ENCODE measurements around the gene FAM131C.

Gene FAM131C

GRCh38 chr1:16118706-16119105 lies 45.3 kb upstream of the FAM131C start:
- H3K4me3 ChIP-seq (replicated peaks; ENCODE audit: insufficient read depth, low read length), result no peak overlapping the region
- DNase-seq (ENCODE audit: low read depth in 1 of 2, low spot score in 1 of 2), result no peak
- TF ChIP-seq GABPA (IDR thresholded peaks at IDR 0.05; ENCODE audit: low read depth), result no peak
- H3K27ac ChIP-seq (replicated peaks), result no peak overlapping the region
- H3K27me3 ChIP-seq (ENCODE audit: insufficient read depth, poor library complexity, severe bottlenecking), result peaks cover 11% of the 10 kb centered on the region

GRCh38 chr1:16117936-16118335 lies 44.5 kb upstream of the FAM131C start:
- Histone ChIP-seq H3K27ac (replicated peaks) (no peak overlapping the region), H3K27me3 (ENCODE audit: insufficient read depth, poor library complexity, severe bottlenecking) (peaks cover 5% of the 10 kb centered on the region), H3K4me3 (replicated peaks; ENCODE audit: insufficient read depth, low read length) (no peak overlapping the region)
- no peak for DNase-seq (ENCODE audit: low read depth in 1 of 2, low spot score in 1 of 2)
- TF ChIP-seq CTCF (IDR thresholded peaks at IDR 0.05; ENCODE audit: insufficient read depth, low read length) (no peak), POLR2AphosphoS5 (IDR thresholded peaks at IDR 0.05; ENCODE audit: low read depth) (no peak), SPI1 (IDR thresholded peaks at IDR 0.05; ENCODE audit: borderline replicate concordance, low read depth) (no peak), GABPA (IDR thresholded peaks at IDR 0.05; ENCODE audit: low read depth) (no peak), REST (IDR thresholded peaks at IDR 0.05; ENCODE audit: insufficient replicate concordance, low read depth) (no peak)

- no peak overlapping the region for H3K4me3 ChIP-seq (replicated peaks; ENCODE audit: insufficient read depth, low read length)
Observed at GRCh38 chr1:16117369-16117768, 43.9 kb upstream of the FAM131C start.

More at GRCh38 chr1:16117369-16117768, 43.9 kb upstream of the FAM131C start:
- Histone ChIP-seq H3K27me3 (ENCODE audit: insufficient read depth, poor library complexity, severe bottlenecking) (peaks cover 9% of the 10 kb centered on the region), H3K27ac (replicated peaks) (no peak overlapping the region)
- DNase-seq (ENCODE audit: low read depth in 1 of 2, low spot score in 1 of 2), result no peak
- TF ChIP-seq CTCF (IDR thresholded peaks at IDR 0.05; ENCODE audit: insufficient read depth, low read length) (no peak), GABPA (IDR thresholded peaks at IDR 0.05; ENCODE audit: low read depth) (no peak), POLR2AphosphoS5 (IDR thresholded peaks at IDR 0.05; ENCODE audit: low read depth) (no peak), REST (IDR thresholded peaks at IDR 0.05; ENCODE audit: insufficient replicate concordance, low read depth) (no peak), SPI1 (IDR thresholded peaks at IDR 0.05; ENCODE audit: borderline replicate concordance, low read depth) (no peak)
